ENCODE results near the gene DBN1.

Gene DBN1

DNA sequence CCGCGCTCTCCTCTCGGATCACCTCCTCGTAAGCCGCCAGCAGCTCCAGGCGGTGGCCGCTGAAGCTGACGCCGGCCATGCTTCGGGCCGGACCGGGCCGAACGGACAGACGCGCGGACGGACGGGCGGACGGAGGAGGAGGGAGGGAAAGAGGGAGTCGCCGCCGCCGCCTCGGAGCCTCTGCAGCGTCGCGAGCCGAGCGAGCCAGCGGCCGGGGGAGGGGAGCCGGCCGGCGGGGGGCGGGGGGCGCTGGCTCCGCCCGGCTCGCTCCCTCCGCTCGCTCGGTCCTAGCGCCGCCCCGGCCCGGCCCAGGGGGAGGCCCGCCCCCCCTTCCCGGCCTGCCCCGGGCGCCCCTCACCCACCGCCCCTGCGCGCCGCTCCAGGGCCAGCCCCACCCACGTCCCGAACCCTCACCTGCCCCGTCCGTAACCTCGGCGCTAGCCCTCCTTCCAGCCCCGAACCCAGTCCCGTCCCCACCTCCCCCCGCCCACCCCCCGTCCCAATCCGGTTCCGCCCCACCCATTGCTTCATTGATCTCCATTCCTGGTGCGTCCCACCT, at the start of gene DBN1:
Gene DBN1, minus strand, starts transcription at position 192 of the 559 bp plus-strand sequence. Its CDS starts 113 bp downstream, at position 79.
- peak within 1 kb of the TSS; percentile 89 to 91 for H3K4me3 ChIP-seq (replicated peaks in 1 of 2; ENCODE audit: low read depth in 2 of 2, low read length in 2 of 2)
- TF ChIP-seq CTCF (IDR thresholded peaks at IDR 0.05; ENCODE audit: low read depth, low read length), result no peak
- peak; percentile 48 to 66 for DNase-seq (ENCODE audit: low read depth in 2 of 2)

DNA sequence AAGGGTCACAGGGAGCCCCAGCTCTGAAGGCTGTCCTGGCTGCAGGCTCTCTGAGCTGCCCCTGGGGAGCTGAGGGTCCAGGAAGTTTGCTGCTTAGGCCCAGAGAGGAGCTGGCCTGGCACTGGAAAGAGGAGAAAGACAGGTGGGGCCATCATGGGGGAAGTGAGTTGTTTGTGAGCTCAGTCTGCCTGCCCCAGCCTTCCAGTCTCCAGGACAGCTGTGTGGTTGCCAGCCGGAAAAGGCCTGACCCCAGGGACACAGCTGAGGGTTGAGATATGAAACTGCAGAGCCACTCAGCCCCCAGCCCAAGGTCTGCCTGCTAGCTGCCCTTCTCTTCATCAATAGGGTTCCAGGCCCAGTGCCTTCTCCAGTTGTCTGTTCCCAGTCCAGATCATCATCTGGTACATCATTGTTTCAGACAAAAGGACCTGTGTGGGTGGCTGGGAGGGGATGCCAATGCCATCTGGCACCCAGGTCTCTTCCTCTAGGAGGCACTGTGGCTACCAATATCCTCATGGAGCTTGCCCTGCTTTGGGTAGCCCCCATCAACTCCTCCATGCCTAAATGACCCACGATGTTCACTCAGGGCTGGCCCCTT, 47.6 kb upstream of the DBN1 start:
- TF ChIP-seq CTCF (IDR thresholded peaks at IDR 0.05; ENCODE audit: low read depth, low read length), result peak; percentile 13
- no peak overlapping the region for H3K4me3 ChIP-seq (replicated peaks in 1 of 2; ENCODE audit: low read depth in 2 of 2, low read length in 2 of 2)
- no peak for DNase-seq (ENCODE audit: low read depth in 2 of 2)

- TF ChIP-seq CTCF (IDR thresholded peaks at IDR 0.05; ENCODE audit: low read depth, low read length), result no peak
- no peak overlapping the region for H3K4me3 ChIP-seq (replicated peaks in 1 of 2; ENCODE audit: low read depth in 2 of 2, low read length in 2 of 2)
- DNase-seq (ENCODE audit: low read depth in 2 of 2), result no peak
Measured at GRCh38 chr5:177520271-177520670, 46.8 kb upstream of the DBN1 start.

DNA sequence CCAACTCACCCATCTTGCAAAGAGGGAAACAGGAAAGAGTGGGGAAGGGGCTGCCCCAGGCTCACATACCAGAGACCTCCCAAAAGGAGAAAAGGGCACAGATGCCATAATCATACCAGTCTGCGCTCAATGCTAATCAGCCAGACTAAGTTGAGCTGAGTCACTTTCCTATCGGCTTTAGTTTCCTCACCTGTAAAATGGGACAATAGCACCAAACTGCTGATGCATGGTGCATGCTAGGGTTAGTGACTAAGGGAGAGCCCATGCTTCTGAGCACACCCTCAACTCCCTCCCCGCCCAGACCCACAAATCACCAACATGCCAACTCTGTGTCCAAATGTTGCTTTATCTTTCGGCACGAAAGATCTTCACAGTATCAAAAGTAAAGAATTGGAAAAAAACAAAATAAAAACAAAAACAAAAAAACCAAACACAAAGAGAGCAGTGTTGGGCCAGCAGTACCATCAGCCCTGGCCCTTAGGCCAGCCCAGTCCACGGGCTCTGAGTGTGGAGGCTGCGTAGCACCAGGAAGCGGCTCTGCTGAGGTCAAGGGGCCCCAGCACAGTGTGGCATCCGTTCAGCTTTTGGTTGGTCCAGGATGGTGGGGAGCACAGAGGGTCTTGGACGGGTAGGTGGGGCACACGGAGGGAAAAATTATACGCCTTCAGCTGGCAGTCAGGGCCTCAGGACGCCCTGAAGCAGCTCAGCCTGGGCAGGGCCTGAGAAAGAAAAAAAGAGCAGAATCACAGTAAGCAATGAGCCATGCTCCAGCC, 46.2 kb upstream of the DBN1 start:
- TF ChIP-seq CTCF (IDR thresholded peaks at IDR 0.05; ENCODE audit: low read depth, low read length), result no peak
- DNase-seq (ENCODE audit: low read depth in 2 of 2), result no peak
- H3K4me3 ChIP-seq (replicated peaks in 1 of 2; ENCODE audit: low read depth in 2 of 2, low read length in 2 of 2), result no peak overlapping the region

GRCh38 chr5:177516601-177517568, 43.5 kb upstream of the DBN1 start, which contains the start of gene DDX41:
Gene DDX41 (minus strand): TSS chr5:177516961. CDS start chr5:177516945, 16 bp downstream.
- DNase-seq (ENCODE audit: low read depth in 2 of 2), result peak; percentile 99
- peak within 1 kb of the TSS; percentile 81 to 100 for H3K4me3 ChIP-seq (replicated peaks in 1 of 2; ENCODE audit: low read depth in 2 of 2, low read length in 2 of 2)
- TF ChIP-seq CTCF (IDR thresholded peaks at IDR 0.05; ENCODE audit: low read depth, low read length), result no peak

DNA sequence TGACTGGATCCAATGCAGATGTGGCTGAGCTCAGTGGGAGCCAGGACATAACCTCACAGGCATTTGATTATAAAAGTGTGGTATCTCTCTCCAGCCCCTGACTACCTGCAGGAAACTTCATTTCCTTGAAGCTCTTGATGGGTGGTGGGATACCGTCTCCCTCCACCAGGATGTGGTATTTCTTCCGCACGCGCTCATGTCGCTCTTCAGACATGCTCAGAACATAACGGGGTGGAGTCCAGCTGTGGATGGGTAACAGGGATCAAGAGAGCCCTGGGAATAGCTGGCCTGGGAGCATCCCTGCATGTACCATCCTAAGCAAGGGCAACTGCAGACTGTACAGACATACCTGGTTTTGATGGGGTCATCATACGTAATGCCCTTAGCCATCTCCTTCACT, 42.1 kb upstream of the DBN1 start:
- no peak for TF ChIP-seq CTCF (IDR thresholded peaks at IDR 0.05; ENCODE audit: low read depth, low read length)
- no peak for DNase-seq (ENCODE audit: low read depth in 2 of 2)
- peak overlapping the region; percentile 11 to 81 for H3K4me3 ChIP-seq (replicated peaks in 1 of 2; ENCODE audit: low read depth in 2 of 2, low read length in 2 of 2)
